Measurements from ENCODE around the gene FHOD3. TPM values are rescaled to one million over a fixed set of nuclear protein-coding genes. Genes with fewer than 3 reads are reported as not detected.
A peak's percentile ranks its signal among the peaks of the same experiment; 100 is the strongest.

Gene FHOD3
- polyA plus RNA-seq, 1 experiment: 41.1 TPM

GRCh38 chr18:36782710-36783109 is 485.2 kb downstream of the FHOD3 start:
- TF ChIP-seq CTCF (IDR thresholded peaks at IDR 0.05; ENCODE audit: low read depth, low read length): no peak
- Histone ChIP-seq H3K4me3 (ENCODE audit: low read depth, low read length) (no peak overlapping the region), H3K9me3 (ENCODE audit: control insufficient read depth, insufficient read depth, low read length) (no peaks in the 10 kb centered on the region), H3K27me3 (ENCODE audit: control insufficient read depth, insufficient read depth, low read length) (no peaks in the 10 kb centered on the region), H3K27ac (ENCODE audit: low read depth, low read length) (no peak overlapping the region)
- DNase-seq (ENCODE audit: low read depth, low spot score): no peak
- ChIA-PET POLR2A (no interaction called here), CTCF (no interaction called here)

- Histone ChIP-seq H3K27me3 (ENCODE audit: control insufficient read depth, insufficient read depth, low read length) (no peaks in the 10 kb centered on the region), H3K27ac (ENCODE audit: low read depth, low read length) (no peak overlapping the region), H3K9me3 (ENCODE audit: control insufficient read depth, insufficient read depth, low read length) (no peaks in the 10 kb centered on the region), H3K4me3 (ENCODE audit: low read depth, low read length) (no peak overlapping the region)
- no peak for TF ChIP-seq CTCF (IDR thresholded peaks at IDR 0.05; ENCODE audit: low read depth, low read length)
- POLR2A ChIA-PET: no interaction called here
- no peak for DNase-seq (ENCODE audit: low read depth, low spot score)
- CTCF ChIA-PET: no interaction called here
Observed at GRCh38 chr18:36783792-36784191, 486.3 kb downstream of the FHOD3 start.

- TF ChIP-seq CTCF (IDR thresholded peaks at IDR 0.05; ENCODE audit: low read depth, low read length): no peak
- H3K9me3 ChIP-seq (ENCODE audit: control insufficient read depth, insufficient read depth, low read length): no peaks in the 10 kb centered on the region
- no peak overlapping the region for H3K4me3 ChIP-seq (ENCODE audit: low read depth, low read length)
- H3K27me3 ChIP-seq (ENCODE audit: control insufficient read depth, insufficient read depth, low read length): no peaks in the 10 kb centered on the region
- no peak overlapping the region for H3K27ac ChIP-seq (ENCODE audit: low read depth, low read length)
- CTCF ChIA-PET: interaction anchor here (1.2 kb wide), 1 partner anchor 24 kb away, joined by 3 read pairs; no protein-coding TSS in a partner anchor
- no peak for DNase-seq (ENCODE audit: low read depth, low spot score)
- POLR2A ChIA-PET: no interaction called here
Observed at GRCh38 chr18:36786686-36787085, 489.2 kb downstream of the FHOD3 start.

GRCh38 chr18:36792634-36793283 is 495.2 kb downstream of the FHOD3 start:
- no peak for TF ChIP-seq CTCF (IDR thresholded peaks at IDR 0.05; ENCODE audit: low read depth, low read length)
- POLR2A ChIA-PET: no interaction called here
- CTCF ChIA-PET: interaction anchor here (1.3 kb wide), 1 partner anchor 105 kb away, joined by 3 read pairs; no protein-coding TSS in a partner anchor
- no peak overlapping the region for H3K4me3 ChIP-seq (ENCODE audit: low read depth, low read length)
- no peak overlapping the region for H3K27ac ChIP-seq (ENCODE audit: low read depth, low read length)
- DNase-seq (ENCODE audit: low read depth, low spot score): no peak
- no peaks in the 10 kb centered on the region for H3K27me3 ChIP-seq (ENCODE audit: control insufficient read depth, insufficient read depth, low read length)
- no peaks in the 10 kb centered on the region for H3K9me3 ChIP-seq (ENCODE audit: control insufficient read depth, insufficient read depth, low read length)

- no peak for DNase-seq (ENCODE audit: low read depth, low spot score)
- no peaks in the 10 kb centered on the region for H3K27me3 ChIP-seq (ENCODE audit: control insufficient read depth, insufficient read depth, low read length)
- POLR2A ChIA-PET: no interaction called here
- CTCF ChIA-PET: interaction anchor here (0.8 to 1.8 kb wide), 2 partner anchors 10 to 703 kb away, joined by 3 to 5 read pairs; no protein-coding TSS in a partner anchor
- H3K27ac ChIP-seq (ENCODE audit: low read depth, low read length): peak overlapping the region; percentile 12
- no peak overlapping the region for H3K4me3 ChIP-seq (ENCODE audit: low read depth, low read length)
- no peak for TF ChIP-seq CTCF (IDR thresholded peaks at IDR 0.05; ENCODE audit: low read depth, low read length)
- H3K9me3 ChIP-seq (ENCODE audit: control insufficient read depth, insufficient read depth, low read length): no peaks in the 10 kb centered on the region
Observed at GRCh38 chr18:36798738-36799473, 501.4 kb downstream of the FHOD3 start.

Measured in AG04450 (cell line).